Panc1 (cell line): ENCODE results near the gene KIF1A. TPM values are rescaled to one million over a fixed set of nuclear protein-coding genes. Genes with fewer than 3 reads are reported as not detected.

Source experiments
- ATAC-seq: fragments of 200-7000 bp; cut with Tn5 transposase; 2 replicates; pipeline ENCODE4 v1.9.1; 2020; ENCODE audit warnings: mild to moderate bottlenecking, moderate library complexity
- BruUV-seq: library from RNA; stranded (reverse); fragments of 400-500 nt; replicated peaks from 2 replicates; lab custom pipeline; 2021; lab: Mats Ljungman, UMichigan
- CTCF ChIA-PET: fragments of 300-600 bp; sonication (Branson Sonifier 250); formaldehyde crosslinking; loops from one replicate; lab custom pipeline; 2022; ENCODE audit warnings: antibody characterized with exemption; lab: Charles Lee
- POLR2A ChIA-PET: fragments of 300-600 bp; sonication (Branson Sonifier 250); formaldehyde crosslinking; loops from one replicate; lab custom pipeline; 2022; ENCODE audit warnings: antibody characterized with exemption; lab: Charles Lee
- DNase-seq: peaks from one replicate; pipeline ENCODE4 v3.0.0-alpha.2; 2010; ENCODE audit warnings: low read depth, low spot score
- H3K27ac ChIP-seq: 2 replicates; pipeline ENCODE4 v1.5.1; 2011; ENCODE audit warnings: mild to moderate bottlenecking, low read length, inconsistent platforms
- H3K27me3 ChIP-seq: fragments of 200-500 bp; sonication (Bioruptor generic); 2 replicates; pipeline ENCODE4 v1.6.0; 2014; ENCODE audit warnings: low read length, inconsistent platforms; ENCODE audit not compliant: control insufficient read depth, insufficient read depth
- H3K36me3 ChIP-seq: fragments of 200-500 bp; sonication (Bioruptor generic); 2 replicates; pipeline ENCODE4 v1.5.1; 2014; ENCODE audit warnings: inconsistent platforms, mild to moderate bottlenecking, low read length, moderate library complexity; ENCODE audit not compliant: control insufficient read depth, insufficient read depth
- H3K4me1 ChIP-seq: 2 replicates; pipeline ENCODE4 v1.5.1; 2011; ENCODE audit warnings: inconsistent platforms, mild to moderate bottlenecking, low read length, moderate library complexity; ENCODE audit not compliant: control insufficient read depth, insufficient read depth
- H3K4me3 ChIP-seq, 2 experiments: 2 replicates each; pipeline ENCODE4 v1.5.1; 2011 to 2012; ENCODE audit warnings: low read depth in 2 of 2, low read length in 2 of 2, mild to moderate bottlenecking in 2 of 2, inconsistent platforms in 1 of 2, moderate library complexity in 1 of 2
- H3K9me3 ChIP-seq: fragments of 200-500 bp; sonication (Bioruptor generic); 2 replicates; pipeline ENCODE4 v1.5.1; 2014; ENCODE audit warnings: low read depth, mild to moderate bottlenecking, inconsistent platforms, low read length, moderate library complexity; ENCODE audit not compliant: control insufficient read depth, insufficient read depth
- POLR2AphosphoS5 ChIP-seq: IDR thresholded peaks from 2 replicates; pipeline ENCODE4 v1.6.1; 2012; ENCODE audit warnings: mild to moderate bottlenecking, low read depth, low read length, moderate library complexity
- SIN3A ChIP-seq: IDR thresholded peaks from 2 replicates; pipeline ENCODE4 v1.6.1; 2012; ENCODE audit warnings: low read depth, mild to moderate bottlenecking, low read length, moderate library complexity, borderline replicate concordance; ENCODE audit not compliant: insufficient read depth
- TCF7L2 ChIP-seq: IDR thresholded peaks from 2 replicates; pipeline ENCODE4 v1.6.1; 2011; ENCODE audit warnings: mild to moderate bottlenecking, low read depth, low read length, inconsistent platforms
- in situ Hi-C: cut with HindIII; loops from 2 replicates; pipeline ENCODE4 v1.10.0; 2016; ENCODE audit warnings: low sequenced_read_pairs, low pct_unique_long_range_greater_than_20kb
- intact Hi-C: fragments of 100-400 bp; cut with micrococcal nuclease; formaldehyde crosslinking; loops from one replicate; pipeline ENCODE4 v1.10.0; 2022; ENCODE audit not compliant: unreplicated experiment
- total RNA-seq: library from RNA; stranded (reverse); gene quantifications from one replicate; pipeline ENCODE4 v1.2.1, GENCODE V29; 2021; ENCODE audit not compliant: unreplicated experiment
- TF ChIP-seq, protein P1 (sequence below), 2 experiments: IDR thresholded peaks; 2 replicates each; pipeline ENCODE4 v1.6.1; 2011 to 2012; ENCODE audit warnings: low read depth in 2 of 2, control low read depth in 1 of 2, low read length in 1 of 2, mild to moderate bottlenecking in 1 of 2, moderate library complexity in 1 of 2; ENCODE audit not compliant: insufficient read depth in 1 of 2
- TF ChIP-seq, protein P2 (sequence below): fragments of 450-650 bp; IDR thresholded peaks from 2 replicates; pipeline ENCODE4 v1.5.1; 2017; ENCODE audit warnings: mild to moderate bottlenecking

KIF1A gene
- total RNA-seq, 1 experiment from 2014 or later = 132 TPM

DNA sequence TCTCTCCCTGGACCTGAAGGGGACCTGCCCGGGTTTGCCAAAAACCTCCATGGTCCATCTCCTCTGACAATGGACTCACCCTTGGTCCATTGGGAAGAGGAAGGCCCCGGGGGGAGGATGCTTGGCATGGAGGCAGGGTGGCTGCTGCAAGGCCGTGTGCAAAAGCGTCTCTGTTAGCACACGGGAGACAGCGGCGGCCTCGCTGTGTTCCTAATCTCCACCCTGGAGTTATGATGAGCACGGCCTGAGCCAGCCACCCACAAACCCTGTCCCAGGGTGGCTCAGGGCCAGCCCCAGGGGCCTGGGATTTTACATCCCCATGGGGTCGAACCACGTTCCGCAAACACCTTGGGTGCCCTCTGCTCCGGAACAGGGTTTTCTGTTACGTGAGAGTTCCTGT is 92.6 kb downstream of the KIF1A start:
- DNase-seq (no peak), ATAC-seq (no peak)
- H3K4me1 ChIP-seq = no peaks in the 10 kb centered on the region
- H3K27me3 ChIP-seq = no peaks in the 10 kb centered on the region
- CTCF ChIA-PET = no interaction called here
- in situ Hi-C loops (no loop called here), intact Hi-C loops (no loop called here)
- no peaks in the 10 kb centered on the region for H3K9me3 ChIP-seq
- no peak overlapping the region for H3K4me3 ChIP-seq
- no peaks in the 10 kb centered on the region for H3K36me3 ChIP-seq
- POLR2A ChIA-PET = no interaction called here
- no peak overlapping the region for H3K27ac ChIP-seq
- TF ChIP-seq, protein P1, sequence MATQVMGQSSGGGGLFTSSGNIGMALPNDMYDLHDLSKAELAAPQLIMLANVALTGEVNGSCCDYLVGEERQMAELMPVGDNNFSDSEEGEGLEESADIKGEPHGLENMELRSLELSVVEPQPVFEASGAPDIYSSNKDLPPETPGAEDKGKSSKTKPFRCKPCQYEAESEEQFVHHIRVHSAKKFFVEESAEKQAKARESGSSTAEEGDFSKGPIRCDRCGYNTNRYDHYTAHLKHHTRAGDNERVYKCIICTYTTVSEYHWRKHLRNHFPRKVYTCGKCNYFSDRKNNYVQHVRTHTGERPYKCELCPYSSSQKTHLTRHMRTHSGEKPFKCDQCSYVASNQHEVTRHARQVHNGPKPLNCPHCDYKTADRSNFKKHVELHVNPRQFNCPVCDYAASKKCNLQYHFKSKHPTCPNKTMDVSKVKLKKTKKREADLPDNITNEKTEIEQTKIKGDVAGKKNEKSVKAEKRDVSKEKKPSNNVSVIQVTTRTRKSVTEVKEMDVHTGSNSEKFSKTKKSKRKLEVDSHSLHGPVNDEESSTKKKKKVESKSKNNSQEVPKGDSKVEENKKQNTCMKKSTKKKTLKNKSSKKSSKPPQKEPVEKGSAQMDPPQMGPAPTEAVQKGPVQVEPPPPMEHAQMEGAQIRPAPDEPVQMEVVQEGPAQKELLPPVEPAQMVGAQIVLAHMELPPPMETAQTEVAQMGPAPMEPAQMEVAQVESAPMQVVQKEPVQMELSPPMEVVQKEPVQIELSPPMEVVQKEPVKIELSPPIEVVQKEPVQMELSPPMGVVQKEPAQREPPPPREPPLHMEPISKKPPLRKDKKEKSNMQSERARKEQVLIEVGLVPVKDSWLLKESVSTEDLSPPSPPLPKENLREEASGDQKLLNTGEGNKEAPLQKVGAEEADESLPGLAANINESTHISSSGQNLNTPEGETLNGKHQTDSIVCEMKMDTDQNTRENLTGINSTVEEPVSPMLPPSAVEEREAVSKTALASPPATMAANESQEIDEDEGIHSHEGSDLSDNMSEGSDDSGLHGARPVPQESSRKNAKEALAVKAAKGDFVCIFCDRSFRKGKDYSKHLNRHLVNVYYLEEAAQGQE (IDR thresholded peaks at IDR 0.05; ENCODE audit: insufficient read depth in 1 of 2, low read depth in 2 of 2, low read length in 1 of 2) = no peak
- TF ChIP-seq, protein P2, sequence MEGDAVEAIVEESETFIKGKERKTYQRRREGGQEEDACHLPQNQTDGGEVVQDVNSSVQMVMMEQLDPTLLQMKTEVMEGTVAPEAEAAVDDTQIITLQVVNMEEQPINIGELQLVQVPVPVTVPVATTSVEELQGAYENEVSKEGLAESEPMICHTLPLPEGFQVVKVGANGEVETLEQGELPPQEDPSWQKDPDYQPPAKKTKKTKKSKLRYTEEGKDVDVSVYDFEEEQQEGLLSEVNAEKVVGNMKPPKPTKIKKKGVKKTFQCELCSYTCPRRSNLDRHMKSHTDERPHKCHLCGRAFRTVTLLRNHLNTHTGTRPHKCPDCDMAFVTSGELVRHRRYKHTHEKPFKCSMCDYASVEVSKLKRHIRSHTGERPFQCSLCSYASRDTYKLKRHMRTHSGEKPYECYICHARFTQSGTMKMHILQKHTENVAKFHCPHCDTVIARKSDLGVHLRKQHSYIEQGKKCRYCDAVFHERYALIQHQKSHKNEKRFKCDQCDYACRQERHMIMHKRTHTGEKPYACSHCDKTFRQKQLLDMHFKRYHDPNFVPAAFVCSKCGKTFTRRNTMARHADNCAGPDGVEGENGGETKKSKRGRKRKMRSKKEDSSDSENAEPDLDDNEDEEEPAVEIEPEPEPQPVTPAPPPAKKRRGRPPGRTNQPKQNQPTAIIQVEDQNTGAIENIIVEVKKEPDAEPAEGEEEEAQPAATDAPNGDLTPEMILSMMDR = no peak
- TF ChIP-seq TCF7L2 = no peak
- no peak for TF ChIP-seq POLR2AphosphoS5
- TF ChIP-seq SIN3A = no peak
- BruUV-seq = no TSS peak

DNA sequence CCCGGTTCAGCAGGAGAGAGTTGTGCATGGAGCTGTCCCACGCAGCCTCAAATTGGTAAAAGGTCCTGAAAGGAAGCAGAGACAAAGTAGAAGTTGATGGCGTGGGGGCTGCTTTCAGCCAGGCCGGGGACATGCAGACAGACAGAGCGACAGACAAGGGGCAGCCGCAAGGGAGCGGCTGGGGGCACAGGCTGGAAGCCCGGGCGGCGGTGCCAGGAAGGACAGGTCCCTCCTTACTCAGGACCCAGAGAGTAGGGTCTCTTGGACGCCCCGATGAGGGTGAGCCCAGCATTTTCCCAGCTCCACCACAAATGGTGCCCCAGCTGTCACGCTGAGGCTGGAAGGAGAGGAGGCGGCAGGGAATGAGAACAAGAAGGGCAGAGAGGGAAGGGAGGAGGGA is 93.1 kb downstream of the KIF1A start:
- Histone ChIP-seq H3K4me1 (no peaks in the 10 kb centered on the region), H3K27me3 (no peaks in the 10 kb centered on the region), H3K9me3 (no peaks in the 10 kb centered on the region), H3K4me3 (no peak overlapping the region), H3K36me3 (no peaks in the 10 kb centered on the region), H3K27ac (no peak overlapping the region)
- POLR2A ChIA-PET = no interaction called here
- CTCF ChIA-PET = no interaction called here
- no peak for DNase-seq
- TF ChIP-seq SIN3A (no peak), TCF7L2 (no peak)
- TF ChIP-seq, protein P1 (IDR thresholded peaks at IDR 0.05; ENCODE audit: insufficient read depth in 1 of 2, low read depth in 2 of 2, low read length in 1 of 2) = no peak
- TF ChIP-seq, protein P2 = no peak
- BruUV-seq = no TSS peak
- ATAC-seq = no peak
- in situ Hi-C loops (no loop called here), intact Hi-C loops (no loop called here)
